CD14-positive monocyte (primary cell): ENCODE data around the gene WDR81. TPM values are rescaled to one million over a fixed set of nuclear protein-coding genes. Genes with fewer than 3 reads are reported as not detected.
"Not testable (repeated sequence)": the region's sequence is repeated elsewhere in the genome, so short reads cannot be mapped to it uniquely, and the experiment has no call there.

Source experiments
- DNase-seq, 3 donors: peaks; one replicate each; pipeline ENCODE4 v3.0.0-alpha.2; 2011 to 2022
- H2AFZ ChIP-seq: 2 replicates; pipeline ENCODE4 v1.6.0; 2012; ENCODE audit warnings: mild to moderate bottlenecking, low read depth, low read length, inconsistent platforms; ENCODE audit not compliant: insufficient read depth, poor library complexity, severe bottlenecking
- H3K27ac ChIP-seq, 2 donors: 1 replicate in 1 of 2; 2 replicates in 1 of 2; pipeline ENCODE4 v1.5.1; 2012 to 2013; ENCODE audit warnings: low read length in 2 of 2, control low read depth in 1 of 2, inconsistent platforms in 1 of 2, low read depth in 1 of 2, mild to moderate bottlenecking in 1 of 2
- H3K27me3 ChIP-seq, 2 donors: one replicate each; pipeline versions ENCODE4 v1.6.0 to v1.6.1; 2011 to 2013; ENCODE audit warnings: low read length in 2 of 2; ENCODE audit not compliant: control insufficient read depth in 2 of 2, insufficient read depth in 2 of 2
- H3K36me3 ChIP-seq, 2 donors: replicated peaks in 1 of 2; 1 replicate in 1 of 2; 2 replicates in 1 of 2; pipeline versions ENCODE4 v1.5.1 to v1.6.1; 2012 to 2013; ENCODE audit warnings: low read length in 2 of 2, control low read depth in 1 of 2, inconsistent platforms in 1 of 2, mild to moderate bottlenecking in 1 of 2; ENCODE audit not compliant: insufficient read depth in 2 of 2, control insufficient read depth in 1 of 2
- H3K4me1 ChIP-seq, 2 donors: 1 replicate in 1 of 2; 2 replicates in 1 of 2; pipeline versions ENCODE4 v1.5.1 to v1.6.1; 2012 to 2013; ENCODE audit warnings: low read length in 2 of 2, control low read depth in 1 of 2, inconsistent platforms in 1 of 2, mild to moderate bottlenecking in 1 of 2, moderate library complexity in 1 of 2; ENCODE audit not compliant: insufficient read depth in 2 of 2, control insufficient read depth in 1 of 2
- H3K4me2 ChIP-seq: replicated peaks from 2 replicates; pipeline ENCODE3; 2012; ENCODE audit warnings: low read length, moderate library complexity, mild to moderate bottlenecking; ENCODE audit not compliant: poor library complexity, severe bottlenecking; ENCODE audit errors: extremely low read depth
- H3K4me3 ChIP-seq, 3 experiments: fragments of 200-600 bp in 1 of 3; sonication (generic) in 1 of 3; replicated peaks in 1 of 3; 1 replicate in 2 of 3; 2 replicates in 1 of 3; pipeline ENCODE4 v1.5.1; 2011 to 2013; ENCODE audit warnings: low read length in 3 of 3, mild to moderate bottlenecking in 3 of 3, control low read depth in 2 of 3, low read depth in 2 of 3, inconsistent platforms in 1 of 3, moderate library complexity in 1 of 3
- H3K79me2 ChIP-seq: 2 replicates; pipeline ENCODE4 v1.6.0; 2012; ENCODE audit warnings: mild to moderate bottlenecking, control low read depth, inconsistent platforms, low read length, moderate library complexity; ENCODE audit not compliant: insufficient read depth
- H3K9ac ChIP-seq: 2 replicates; pipeline ENCODE4 v1.6.0; 2017; ENCODE audit warnings: low read length, mild to moderate bottlenecking; ENCODE audit not compliant: insufficient read depth, poor library complexity, severe bottlenecking
- H3K9me3 ChIP-seq, 2 donors: replicated peaks in 1 of 2; 1 replicate in 1 of 2; 2 replicates in 1 of 2; pipeline versions ENCODE4 v1.5.1 to v1.6.1; 2012 to 2013; ENCODE audit warnings: low read length in 2 of 2, control low read depth in 1 of 2; ENCODE audit not compliant: control insufficient read depth in 1 of 2, insufficient read depth in 1 of 2
- H4K20me1 ChIP-seq: 2 replicates; pipeline ENCODE4 v1.6.0; 2012; ENCODE audit warnings: mild to moderate bottlenecking, low read length, control low read depth, moderate library complexity; ENCODE audit not compliant: insufficient read depth
- H3K27ac Mint-ChIP-seq, 7 donors: one replicate each; pipeline ENCODE4 v1.8.0; 2020; ENCODE audit warnings: mild to moderate bottlenecking in 7 of 7, mixed read lengths in 7 of 7, moderate library complexity in 6 of 7, inconsistent platforms in 2 of 7
- H3K27me3 Mint-ChIP-seq, 3 donors: one replicate each; pipeline ENCODE4 v1.8.0; 2021 to 2022; ENCODE audit warnings: low read depth in 3 of 3, mild to moderate bottlenecking in 3 of 3, mixed read lengths in 3 of 3, moderate library complexity in 3 of 3, inconsistent platforms in 1 of 3
- H3K36me3 Mint-ChIP-seq, 2 donors: one replicate each; pipeline ENCODE4 v1.8.0; 2020; ENCODE audit warnings: mixed read lengths in 2 of 2, inconsistent platforms in 1 of 2, mild to moderate bottlenecking in 1 of 2
- H3K4me1 Mint-ChIP-seq: one replicate; pipeline ENCODE4 v1.8.0; 2020; ENCODE audit warnings: mild to moderate bottlenecking, mixed read lengths
- H3K4me3 Mint-ChIP-seq, 2 donors: one replicate each; pipeline ENCODE4 v1.8.0; 2020; ENCODE audit warnings: mild to moderate bottlenecking in 2 of 2, mixed read lengths in 2 of 2, moderate library complexity in 1 of 2
- H3K9me3 Mint-ChIP-seq, 7 donors: one replicate each; pipeline ENCODE4 v1.8.0; 2020 to 2022; ENCODE audit warnings: mixed read lengths in 7 of 7, mild to moderate bottlenecking in 6 of 7, moderate library complexity in 6 of 7, inconsistent platforms in 2 of 7
- WGBS: methylation state at CpG from one replicate; pipeline ENCODE4 v1.1.5; 2013; ENCODE audit warnings: missing lambda C conversion rate; ENCODE audit not compliant: insufficient coverage; 5-methylcytosine and 5-hydroxymethylcytosine counted together
- intact Hi-C, 2 donors: fragments of 100-400 bp; cut with micrococcal nuclease; formaldehyde crosslinking; loops; one replicate each; pipeline versions ENCODE4 v1.15.0 to v1.15.1; 2023
- polyA plus RNA-seq, 3 donors: library from polyadenylated mRNA; depleted of rRNA in 1 of 3; unstranded in 2 of 3; stranded (reverse) in 1 of 3; fragments of 300-500 nt in 2 of 3; fragments of >200 nt in 1 of 3; fragmentation: Illumina TruSeq in 2 of 3; gene quantifications; 1 replicate in 2 of 3; 2 replicates in 1 of 3; pipeline ENCODE4 v1.2.3, GENCODE V29; 2012 to 2021
- TF ChIP-seq, protein P1 (sequence below): fragments of 200-600 bp; IDR thresholded peaks from one replicate; pipeline ENCODE4 v1.8.0; 2022; ENCODE audit warnings: antibody characterized with exemption, mild to moderate bottlenecking

Gene WDR81
- polyA plus RNA-seq, 3 donors, result 6.2 to 45.4 (median 8.8) TPM

DNA sequence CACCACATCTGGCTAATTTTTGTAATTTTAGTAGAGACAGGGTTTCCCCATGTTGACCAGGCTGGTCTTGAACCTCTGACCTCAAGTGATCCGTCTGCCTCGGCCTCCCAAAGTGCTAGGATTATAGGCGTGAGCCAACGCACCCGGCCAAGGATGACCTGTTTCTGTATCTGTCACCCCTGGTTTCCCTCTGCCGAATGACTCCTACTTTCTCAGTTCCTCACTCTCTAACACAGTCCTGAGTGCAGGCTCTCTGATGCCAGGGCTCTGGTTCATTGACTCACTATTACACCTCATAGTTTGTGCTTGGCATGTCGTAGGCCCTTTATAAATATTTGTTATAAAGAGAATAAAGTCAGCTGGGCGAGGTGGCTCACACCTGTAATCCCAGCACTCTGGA lies 29.1 kb upstream of the WDR81 start:
- intact Hi-C loops, result no loop called here
- H3K4me3 ChIP-seq, result no peak overlapping the region
- H3K9me3 ChIP-seq, result peaks cover 0 to 3% of the 10 kb centered on the region in 2 donors
- WGBS, result 100% methylated on average over 1 of the region's 8 CpGs
- no peaks in the 10 kb centered on the region for H3K79me2 ChIP-seq
- no peaks in the 10 kb centered on the region for H4K20me1 ChIP-seq
- peaks cover 2 to 7% (median 5%) of the 10 kb centered on the region in 7 donors for H3K9me3 Mint-ChIP-seq
- no peak overlapping the region for H2AFZ ChIP-seq
- DNase-seq, result no peak
- H3K36me3 Mint-ChIP-seq, result no peaks in the 10 kb centered on the region
- no peak overlapping the region for H3K4me3 Mint-ChIP-seq
- H3K9ac ChIP-seq, result no peak overlapping the region
- H3K4me2 ChIP-seq, result no peak overlapping the region
- no peaks in the 10 kb centered on the region for H3K4me1 Mint-ChIP-seq
- H3K27me3 Mint-ChIP-seq, result peaks cover 2 to 7% (median 2%) of the 10 kb centered on the region in 3 donors
- no peaks in the 10 kb centered on the region for H3K27me3 ChIP-seq
- H3K27ac ChIP-seq, result no peak overlapping the region
- TF ChIP-seq, protein P1, sequence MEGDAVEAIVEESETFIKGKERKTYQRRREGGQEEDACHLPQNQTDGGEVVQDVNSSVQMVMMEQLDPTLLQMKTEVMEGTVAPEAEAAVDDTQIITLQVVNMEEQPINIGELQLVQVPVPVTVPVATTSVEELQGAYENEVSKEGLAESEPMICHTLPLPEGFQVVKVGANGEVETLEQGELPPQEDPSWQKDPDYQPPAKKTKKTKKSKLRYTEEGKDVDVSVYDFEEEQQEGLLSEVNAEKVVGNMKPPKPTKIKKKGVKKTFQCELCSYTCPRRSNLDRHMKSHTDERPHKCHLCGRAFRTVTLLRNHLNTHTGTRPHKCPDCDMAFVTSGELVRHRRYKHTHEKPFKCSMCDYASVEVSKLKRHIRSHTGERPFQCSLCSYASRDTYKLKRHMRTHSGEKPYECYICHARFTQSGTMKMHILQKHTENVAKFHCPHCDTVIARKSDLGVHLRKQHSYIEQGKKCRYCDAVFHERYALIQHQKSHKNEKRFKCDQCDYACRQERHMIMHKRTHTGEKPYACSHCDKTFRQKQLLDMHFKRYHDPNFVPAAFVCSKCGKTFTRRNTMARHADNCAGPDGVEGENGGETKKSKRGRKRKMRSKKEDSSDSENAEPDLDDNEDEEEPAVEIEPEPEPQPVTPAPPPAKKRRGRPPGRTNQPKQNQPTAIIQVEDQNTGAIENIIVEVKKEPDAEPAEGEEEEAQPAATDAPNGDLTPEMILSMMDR, result no peak
- no peaks in the 10 kb centered on the region for H3K4me1 ChIP-seq
- no peak overlapping the region for H3K27ac Mint-ChIP-seq
- H3K36me3 ChIP-seq, result no peaks in the 10 kb centered on the region

DNA sequence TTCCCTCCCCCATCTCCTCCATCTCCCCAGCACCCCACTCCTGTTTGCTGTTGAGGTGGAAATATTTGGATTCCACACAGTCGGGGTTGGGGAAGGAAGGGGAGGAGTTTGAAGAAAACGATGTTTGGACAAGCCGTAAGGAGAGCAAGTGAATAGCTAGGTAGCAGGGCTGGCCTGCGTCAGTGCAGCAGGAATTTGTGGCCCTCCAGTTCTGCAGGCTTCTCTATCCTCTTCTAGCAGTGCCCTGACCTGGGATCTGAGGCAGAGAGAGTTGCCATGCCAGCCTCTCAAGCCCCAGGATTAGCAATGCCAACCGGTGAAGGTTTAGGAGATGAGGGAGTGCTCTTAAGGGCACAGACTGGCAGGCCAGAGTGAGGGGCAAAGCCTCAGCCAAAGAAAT lies 26.8 kb upstream of the WDR81 start:
- Histone ChIP-seq H2AFZ (no peak overlapping the region), H3K27ac (no peak overlapping the region), H3K4me2 (no peak overlapping the region), H3K27me3 (no peaks in the 10 kb centered on the region), H3K9me3 (no peaks in the 10 kb centered on the region), H3K36me3 (no peaks in the 10 kb centered on the region), H3K9ac (no peak overlapping the region), H3K4me3 (no peak overlapping the region), H4K20me1 (no peaks in the 10 kb centered on the region), H3K79me2 (no peaks in the 10 kb centered on the region), H3K4me1 (no peaks in the 10 kb centered on the region)
- intact Hi-C loops, result no loop called here
- H3K9me3 Mint-ChIP-seq, result peaks cover 0 to 2% (median under 1%) of the 10 kb centered on the region in 7 donors
- no peak overlapping the region for H3K4me3 Mint-ChIP-seq
- 59% methylated on average over 4 of the region's 5 CpGs for WGBS
- peaks cover 2% of the 10 kb centered on the region in 3 donors for H3K27me3 Mint-ChIP-seq
- no peaks in the 10 kb centered on the region for H3K36me3 Mint-ChIP-seq
- no peaks in the 10 kb centered on the region for H3K4me1 Mint-ChIP-seq
- no peak for DNase-seq
- no peak overlapping the region for H3K27ac Mint-ChIP-seq
- TF ChIP-seq, protein P1, result no peak

DNA sequence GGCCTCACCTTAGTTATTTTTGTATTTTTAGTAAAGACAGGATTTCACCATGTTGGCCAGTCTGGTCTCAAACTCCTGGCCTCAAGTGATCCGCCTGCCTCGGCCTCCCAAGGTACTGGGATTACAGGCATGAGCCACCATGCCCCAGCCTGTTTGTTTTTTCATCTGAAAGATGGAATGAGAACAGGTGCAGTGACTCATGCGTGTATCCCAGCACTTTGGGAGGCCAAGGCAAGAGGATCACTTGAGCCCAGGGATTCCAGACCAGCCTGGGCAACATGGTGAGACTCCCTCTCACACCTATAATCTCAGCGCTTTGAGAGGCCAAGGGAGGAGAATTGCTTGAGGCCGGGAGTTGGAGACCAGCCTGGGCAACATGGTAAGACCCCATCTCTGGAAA lies 24.6 kb upstream of the WDR81 start:
- H3K4me1 Mint-ChIP-seq, H2AFZ ChIP-seq, H3K27ac ChIP-seq, H3K4me2 ChIP-seq, H3K36me3 Mint-ChIP-seq, H3K9ac ChIP-seq, H3K27me3 Mint-ChIP-seq, H3K27ac Mint-ChIP-seq, H3K27me3 ChIP-seq, H3K79me2 ChIP-seq, H3K36me3 ChIP-seq, H3K4me3 Mint-ChIP-seq, H3K9me3 ChIP-seq, DNase-seq, H3K4me1 ChIP-seq, H3K9me3 Mint-ChIP-seq, H3K4me3 ChIP-seq, H4K20me1 ChIP-seq, intact Hi-C loops: not testable (repeated sequence)
- 100% methylated on average over 1 of the region's 5 CpGs for WGBS
